ENCODE data around the gene MAPK14. TPM values are rescaled to one million over a fixed set of nuclear protein-coding genes. Genes with fewer than 3 reads are reported as not detected.

MAPK14 gene
- 32.0 and 36.6 TPM in 2 replicates for total RNA-seq

DNA sequence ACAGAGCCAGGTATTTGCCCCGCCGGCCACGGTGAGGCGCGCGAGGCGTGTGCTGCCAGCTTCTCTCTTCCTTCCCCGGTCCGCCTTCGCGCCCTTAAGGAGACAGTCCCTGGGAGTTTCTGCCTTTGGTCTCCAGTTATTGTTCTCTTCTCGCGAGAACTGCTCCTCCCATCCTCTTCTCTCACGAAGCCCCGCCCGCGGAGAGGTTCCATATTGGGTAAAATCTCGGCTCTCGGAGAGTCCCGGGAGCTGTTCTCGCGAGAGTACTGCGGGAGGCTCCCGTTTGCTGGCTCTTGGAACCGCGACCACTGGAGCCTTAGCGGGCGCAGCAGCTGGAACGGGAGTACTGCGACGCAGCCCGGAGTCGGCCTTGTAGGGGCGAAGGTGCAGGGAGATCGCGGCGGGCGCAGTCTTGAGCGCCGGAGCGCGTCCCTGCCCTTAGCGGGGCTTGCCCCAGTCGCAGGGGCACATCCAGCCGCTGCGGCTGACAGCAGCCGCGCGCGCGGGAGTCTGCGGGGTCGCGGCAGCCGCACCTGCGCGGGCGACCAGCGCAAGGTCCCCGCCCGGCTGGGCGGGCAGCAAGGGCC is at the start of gene MAPK14:
Gene MAPK14 (plus strand): TSS at position 308 of the 587 bp plus-strand sequence. CDS start 350 bp downstream, outside the sequence.

DNA sequence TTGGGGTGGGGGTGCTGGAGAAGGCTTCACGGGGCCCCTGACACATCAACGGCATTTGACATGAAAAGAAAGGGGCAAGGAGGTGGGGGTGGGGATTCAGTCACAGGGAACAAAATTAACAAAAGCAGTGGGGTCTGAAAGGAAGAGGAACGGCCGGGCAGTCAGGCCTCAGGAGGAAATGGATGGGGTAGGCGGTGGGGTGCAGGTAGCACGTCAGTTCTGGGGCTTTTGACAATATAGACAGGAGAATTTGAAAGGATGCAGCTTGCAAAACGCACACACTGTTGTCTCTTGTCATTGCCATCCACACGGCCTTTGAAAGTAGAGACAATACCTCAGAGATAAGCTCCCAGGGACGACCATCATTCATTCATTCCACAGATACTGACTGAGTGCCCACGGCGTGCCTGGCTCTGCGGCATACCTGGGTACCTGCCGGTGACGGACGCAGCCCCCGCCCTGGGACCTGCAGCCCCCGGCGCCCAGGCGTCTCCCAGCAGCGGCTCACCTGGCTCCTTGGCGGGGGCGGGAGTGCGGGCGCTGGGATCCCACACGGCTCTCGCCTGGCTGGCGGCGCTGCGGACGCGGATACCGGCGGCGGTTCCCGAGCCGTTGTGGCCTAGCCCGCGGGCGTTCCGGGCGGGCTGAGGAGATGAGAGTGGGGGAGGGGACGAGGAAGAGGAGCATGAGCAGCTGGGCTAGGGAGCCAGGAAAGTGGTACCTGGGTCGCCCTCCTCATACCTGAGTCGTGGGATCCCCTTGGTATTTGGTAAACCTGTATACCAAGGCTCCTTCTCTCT is 3.4 kb upstream of the MAPK14 start, which contains the start of gene SLC26A8:
Gene SLC26A8 (minus strand): TSS at position 646 of the 800 bp plus-strand sequence. CDS start 4,934 bp downstream, outside the sequence.

DNA sequence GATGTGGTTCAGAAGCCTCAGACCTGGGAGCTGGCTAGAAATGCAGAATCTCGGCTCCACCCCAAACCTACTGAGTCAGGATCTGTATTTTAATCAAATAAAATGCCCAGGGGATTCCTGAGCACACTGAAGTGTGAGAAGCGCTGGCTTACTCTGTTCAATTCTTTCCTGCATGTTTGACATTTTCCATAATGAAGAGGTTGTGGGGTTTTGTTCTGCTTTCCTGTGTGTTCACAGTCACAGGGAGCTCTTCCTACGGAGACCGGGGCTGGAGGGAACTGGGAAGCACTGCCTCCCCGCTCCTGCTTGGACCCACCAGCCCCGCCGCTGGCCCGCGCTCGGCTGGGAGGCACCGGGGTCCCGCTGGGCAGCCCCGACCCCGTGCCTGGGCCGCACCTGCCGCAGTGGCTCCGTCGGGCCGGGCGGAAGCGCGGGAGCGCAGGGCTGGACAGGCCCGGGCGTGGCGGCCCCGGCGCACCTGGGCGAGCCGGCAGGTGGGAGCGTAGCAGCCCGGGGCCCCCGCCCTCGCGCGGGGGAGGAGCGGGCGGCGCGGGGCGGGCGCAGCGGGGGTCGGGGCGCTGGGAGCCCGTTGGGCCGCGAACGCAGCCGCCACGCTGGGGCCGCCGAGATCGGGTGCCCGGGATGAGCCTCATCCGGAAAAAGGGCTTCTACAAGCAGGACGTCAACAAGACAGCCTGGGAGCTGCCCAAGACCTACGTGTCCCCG is 102.5 kb downstream of the MAPK14 start, which contains the start of gene MAPK13:
Gene MAPK13 (plus strand): TSS at position 573 of the 726 bp plus-strand sequence. CDS start 70 bp downstream, at position 643.

Other genes with a start within 250 kb of the MAPK14 start
- gene CLPSL1, start 246.8 kb upstream of the MAPK14 start, total RNA-seq: not detected in 2 replicates
- gene CLPS, start 230.5 kb upstream of the MAPK14 start, total RNA-seq: not detected in 2 replicates
- gene LHFPL5, start 222.5 kb upstream of the MAPK14 start, total RNA-seq: not detected in 2 replicates
- gene SRPK1, start 106.7 kb upstream of the MAPK14 start, total RNA-seq: 20.3 and 27.2 TPM in 2 replicates
- gene SLC26A8, start 3.2 kb upstream of the MAPK14 start, total RNA-seq: not detected in 2 replicates
- 2.9 and 5.4 TPM in 2 replicates for gene MAPK13, start 102.7 kb downstream of the MAPK14 start, total RNA-seq
- gene BRPF3, start 168.9 kb downstream of the MAPK14 start, total RNA-seq: 8.9 and 11.4 TPM in 2 replicates
- not detected in 2 replicates for gene PNPLA1, start 242.3 kb downstream of the MAPK14 start, total RNA-seq